ENCODE results near the gene CHRNA1.
"Not testable (repeated sequence)": the region's sequence is repeated elsewhere in the genome, so short reads cannot be mapped to it uniquely, and the experiment has no call there.

CHRNA1 gene

GRCh38 chr2:174711206-174711605 is 53.1 kb downstream of the CHRNA1 start:
- DNase-seq = no peak

GRCh38 chr2:174709416-174710004 is 54.8 kb downstream of the CHRNA1 start:
- DNase-seq = not testable (repeated sequence)

GRCh38 chr2:174708713-174709112 is 55.6 kb downstream of the CHRNA1 start:
- no peak for DNase-seq

GRCh38 chr2:174705321-174705720 is 59.0 kb downstream of the CHRNA1 start:
- DNase-seq = no peak

- no peak for DNase-seq
Observed at GRCh38 chr2:174704642-174705041, 59.6 kb downstream of the CHRNA1 start.

GRCh38 chr2:174704061-174704460 is 60.2 kb downstream of the CHRNA1 start:
- no peak for DNase-seq

GRCh38 chr2:174703430-174703829 is 60.8 kb downstream of the CHRNA1 start:
- no peak for DNase-seq

GRCh38 chr2:174702541-174702940 is 61.7 kb downstream of the CHRNA1 start:
- DNase-seq = no peak

GRCh38 chr2:174699993-174700766 is 64.1 kb downstream of the CHRNA1 start:
- peak; percentile 55 for DNase-seq

All from NCI-H526 treated with DMSO at 0.1 percent for 48 hours (cell line).